IMR-90 (cell line): ENCODE results near the gene PAPSS2. TPM values are rescaled to one million over a fixed set of nuclear protein-coding genes. Genes with fewer than 3 reads are reported as not detected.

Experiments
- ATAC-seq: fragments of 200-7000 bp; cut with Tn5 transposase; 2 replicates; pipeline ENCODE4 v1.9.1; 2020; ENCODE audit warnings: low read depth, mild to moderate bottlenecking, moderate library complexity
- BruUV-seq: library from RNA; stranded (reverse); fragments of 400-500 nt; replicated peaks from 2 replicates; lab custom pipeline; 2021; lab: Mats Ljungman, UMichigan
- CTCF ChIA-PET: fragments of 300-600 bp; formaldehyde crosslinking; extraction: SDS; loops from one replicate; lab custom pipeline; 2021; ENCODE audit warnings: antibody characterized with exemption; lab: Yijun Ruan, JAX
- POLR2A ChIA-PET: fragments of 300-600 bp; sonication (Branson Sonifier 250); formaldehyde crosslinking; loops from one replicate; lab custom pipeline; 2022; ENCODE audit warnings: antibody characterized with exemption; ENCODE audit not compliant: unreplicated experiment; lab: Charles Lee
- DNase-seq: peaks from one replicate; pipeline ENCODE4 v3.0.0; 2013
- H2AFZ ChIP-seq: replicated peaks from 2 replicates; pipeline ENCODE3; 2013; ENCODE audit warnings: low read length, mild to moderate bottlenecking; ENCODE audit not compliant: poor library complexity
- H2AK5ac ChIP-seq: 2 replicates; pipeline ENCODE4 v1.6.1; 2013; ENCODE audit warnings: low read depth, low read length, inconsistent platforms
- H2AK9ac ChIP-seq: replicated peaks from 2 replicates; pipeline ENCODE3; 2013; ENCODE audit warnings: mild to moderate bottlenecking, low read depth, low read length, moderate library complexity; ENCODE audit not compliant: poor library complexity
- H2BK120ac ChIP-seq: 2 replicates; pipeline ENCODE4 v1.6.1; 2013; ENCODE audit warnings: low read depth, low read length, inconsistent platforms
- H2BK15ac ChIP-seq: 3 replicates; pipeline ENCODE4 v1.6.1; 2013; ENCODE audit warnings: low read depth, low read length, inconsistent platforms
- H2BK20ac ChIP-seq: 2 replicates; pipeline ENCODE4 v1.6.1; 2013; ENCODE audit warnings: low read depth, mild to moderate bottlenecking, inconsistent platforms, low read length, moderate library complexity
- H2BK5ac ChIP-seq: 2 replicates; pipeline ENCODE4 v1.6.1; 2013; ENCODE audit warnings: mild to moderate bottlenecking, low read depth, low read length, inconsistent platforms; ENCODE audit not compliant: poor library complexity, severe bottlenecking
- H3K14ac ChIP-seq: replicated peaks from 2 replicates; pipeline ENCODE4 v1.6.1; 2013; ENCODE audit warnings: low read depth, low read length, inconsistent platforms
- H3K18ac ChIP-seq: 2 replicates; pipeline ENCODE4 v1.6.1; 2013; ENCODE audit warnings: low read depth, low read length, control low read depth
- H3K23ac ChIP-seq: 2 replicates; pipeline ENCODE4 v1.6.1; 2013; ENCODE audit warnings: low read depth, low read length, inconsistent platforms
- H3K27ac ChIP-seq: 2 replicates; pipeline ENCODE4 v1.5.1; 2013; ENCODE audit warnings: mild to moderate bottlenecking, control low read depth, low read length; ENCODE audit not compliant: insufficient read depth
- H3K27me3 ChIP-seq: 2 replicates; pipeline ENCODE4 v1.6.1; 2013; ENCODE audit warnings: low read length; ENCODE audit not compliant: control insufficient read depth, insufficient read depth
- H3K36me3 ChIP-seq: 2 replicates; pipeline ENCODE4 v1.6.1; 2013; ENCODE audit warnings: low read length, mixed read lengths; ENCODE audit not compliant: control insufficient read depth, insufficient read depth
- H3K4ac ChIP-seq: 2 replicates; pipeline ENCODE4 v1.6.1; 2013; ENCODE audit warnings: low read depth, low read length, inconsistent platforms
- H3K4me1 ChIP-seq: 2 replicates; pipeline ENCODE4 v1.6.1; 2013; ENCODE audit warnings: low read length, mixed read lengths; ENCODE audit not compliant: control insufficient read depth, insufficient read depth
- H3K4me2 ChIP-seq: 2 replicates; pipeline ENCODE4 v1.6.1; 2013; ENCODE audit warnings: low read depth, mild to moderate bottlenecking, control low read depth, low read length, moderate library complexity
- H3K4me3 ChIP-seq: 2 replicates; pipeline ENCODE4 v1.5.1; 2013; ENCODE audit warnings: low read depth, mild to moderate bottlenecking, control low read depth, low read length, moderate library complexity; ENCODE audit not compliant: insufficient read depth
- H3K56ac ChIP-seq: 2 replicates; pipeline ENCODE4 v1.6.1; 2013; ENCODE audit warnings: low read length, inconsistent platforms; ENCODE audit not compliant: insufficient read depth; ENCODE audit errors: extremely low read depth
- H3K79me1 ChIP-seq, 2 experiments: 2 replicates each; pipeline ENCODE4 v1.6.1; 2013; ENCODE audit warnings: low read length in 2 of 2, inconsistent platforms in 1 of 2, low read depth in 1 of 2
- H3K9ac ChIP-seq: 2 replicates; pipeline ENCODE4 v1.6.1; 2013; ENCODE audit warnings: low read depth, low read length, control low read depth
- H3K9me1 ChIP-seq: 2 replicates; pipeline ENCODE4 v1.6.1; 2013; ENCODE audit warnings: low read length, inconsistent platforms; ENCODE audit not compliant: insufficient read depth
- H3K9me3 ChIP-seq: 2 replicates; pipeline ENCODE4 v1.6.1; 2013; ENCODE audit warnings: low read length; ENCODE audit not compliant: control insufficient read depth, insufficient read depth
- H4K20me1 ChIP-seq: 2 replicates; pipeline ENCODE4 v1.6.1; 2013; ENCODE audit warnings: low read length, inconsistent platforms; ENCODE audit not compliant: insufficient read depth
- H4K5ac ChIP-seq: 2 replicates; pipeline ENCODE4 v1.6.1; 2013; ENCODE audit warnings: mild to moderate bottlenecking, low read depth, low read length, control low read depth
- H4K8ac ChIP-seq, 2 experiments: 2 replicates each; pipeline ENCODE4 v1.6.1; 2013; ENCODE audit warnings: low read depth in 2 of 2, low read length in 2 of 2, control low read depth in 1 of 2, inconsistent platforms in 1 of 2
- H4K91ac ChIP-seq: 2 replicates; pipeline ENCODE4 v1.6.1; 2013; ENCODE audit warnings: low read depth, low read length, inconsistent platforms; ENCODE audit not compliant: insufficient read depth
- POLR2A ChIP-seq: IDR thresholded peaks from 2 replicates; pipeline ENCODE4 v1.6.1; 2012; ENCODE audit warnings: mild to moderate bottlenecking, low read depth, low read length
- WGBS, 2 experiments: methylation state at CpG; one replicate each; pipeline versions ENCODE4 v1.1.5 to v1.1.7; 2013; ENCODE audit warnings: missing lambda C conversion rate in 2 of 2; ENCODE audit not compliant: insufficient read length in 1 of 2; ENCODE audit errors: extremely low coverage in 2 of 2; 5-methylcytosine and 5-hydroxymethylcytosine counted together
- dilution Hi-C: fragments of 300-500 bp; cut with HindIII; formaldehyde crosslinking; loops from one replicate; pipeline ENCODE4 v1.14.3; 2018; ENCODE audit warnings: low sequenced_read_pairs; ENCODE audit not compliant: unreplicated experiment
- in situ Hi-C: fragments of 300-500 bp; cut with MboI; formaldehyde crosslinking; loops from 3 replicates; pipeline ENCODE4 v1.14.3; 2019; ENCODE audit warnings: low sequenced_read_pairs, inconsistent platforms, mixed read lengths
- intact Hi-C: fragments of 100-400 bp; cut with micrococcal nuclease; formaldehyde crosslinking; loops from 2 replicates; pipeline ENCODE4 v1.10.0; 2022
- polyA plus RNA-seq, 3 experiments: library from polyadenylated mRNA; depleted of rRNA; stranded (reverse); fragments of >200 nt; gene quantifications; 2 replicates each; pipeline ENCODE4 v1.2.3, GENCODE V29; 2012; ENCODE audit warnings: low replicate concordance in 1 of 3
- total RNA-seq: library from RNA; depleted of rRNA; stranded (reverse); fragments of >200 nt; gene quantifications from 2 replicates; pipeline ENCODE4 v1.2.3, GENCODE V29; 2012
- TF ChIP-seq, protein P1 (sequence below): conservative IDR thresholded peaks from 2 replicates; pipeline ENCODE4 v1.5.1; 2012; ENCODE audit warnings: mild to moderate bottlenecking, low read depth, low read length, improper control_type of control experiment

The PAPSS2 gene
- total and polyA plus RNA-seq, 2 of the 4 experiments (the other 2 are of a cell fraction): 55.0 to 63.3 TPM

DNA sequence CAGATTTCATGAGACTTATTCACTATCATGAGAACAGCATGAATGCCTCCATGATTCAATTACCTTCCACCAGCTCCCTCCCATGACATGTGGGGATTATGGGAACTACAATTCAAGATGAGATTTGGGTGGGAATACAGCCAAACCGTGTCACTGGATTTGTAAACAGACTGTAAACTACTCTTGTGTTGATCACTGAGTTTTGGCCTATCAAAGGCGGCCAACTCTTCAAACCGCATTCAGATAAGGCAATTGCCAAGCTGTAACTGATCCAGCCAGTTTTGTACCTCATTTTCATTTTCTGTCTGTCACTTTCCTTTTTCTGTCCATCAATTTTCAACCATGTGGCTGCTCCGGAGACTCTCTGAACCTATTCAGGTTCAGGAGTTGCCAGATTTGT lies 27.2 kb upstream of the PAPSS2 start:
- TF ChIP-seq POLR2A: no peak
- TF ChIP-seq, protein P1, sequence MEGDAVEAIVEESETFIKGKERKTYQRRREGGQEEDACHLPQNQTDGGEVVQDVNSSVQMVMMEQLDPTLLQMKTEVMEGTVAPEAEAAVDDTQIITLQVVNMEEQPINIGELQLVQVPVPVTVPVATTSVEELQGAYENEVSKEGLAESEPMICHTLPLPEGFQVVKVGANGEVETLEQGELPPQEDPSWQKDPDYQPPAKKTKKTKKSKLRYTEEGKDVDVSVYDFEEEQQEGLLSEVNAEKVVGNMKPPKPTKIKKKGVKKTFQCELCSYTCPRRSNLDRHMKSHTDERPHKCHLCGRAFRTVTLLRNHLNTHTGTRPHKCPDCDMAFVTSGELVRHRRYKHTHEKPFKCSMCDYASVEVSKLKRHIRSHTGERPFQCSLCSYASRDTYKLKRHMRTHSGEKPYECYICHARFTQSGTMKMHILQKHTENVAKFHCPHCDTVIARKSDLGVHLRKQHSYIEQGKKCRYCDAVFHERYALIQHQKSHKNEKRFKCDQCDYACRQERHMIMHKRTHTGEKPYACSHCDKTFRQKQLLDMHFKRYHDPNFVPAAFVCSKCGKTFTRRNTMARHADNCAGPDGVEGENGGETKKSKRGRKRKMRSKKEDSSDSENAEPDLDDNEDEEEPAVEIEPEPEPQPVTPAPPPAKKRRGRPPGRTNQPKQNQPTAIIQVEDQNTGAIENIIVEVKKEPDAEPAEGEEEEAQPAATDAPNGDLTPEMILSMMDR: no peak
- Histone ChIP-seq H2BK120ac (no peak overlapping the region), H4K91ac (no peak overlapping the region), H3K9me3 (no peaks in the 10 kb centered on the region), H2BK5ac (no peak overlapping the region), H2BK15ac (no peak overlapping the region), H3K18ac (no peak overlapping the region), H3K79me1 (no peaks in the 10 kb centered on the region), H2AK9ac (no peak overlapping the region), H3K56ac (no peak overlapping the region), H3K4me3 (no peak overlapping the region), H4K20me1 (no peaks in the 10 kb centered on the region), H3K4me2 (no peak overlapping the region), H3K27me3 (no peaks in the 10 kb centered on the region), H2AFZ (no peak overlapping the region), H2BK20ac (no peak overlapping the region), H3K14ac (no peak overlapping the region), H3K36me3 (no peaks in the 10 kb centered on the region), H3K9me1 (peaks cover 5% of the 10 kb centered on the region; the same call in 1 of the 2 replicates), H2AK5ac (no peak overlapping the region), H3K23ac (no peak overlapping the region), H3K4me1 (peaks cover 6% of the 10 kb centered on the region; the same call in 1 of the 2 replicates), H4K8ac (no peak overlapping the region), H4K5ac (no peak overlapping the region), H3K4ac (no peak overlapping the region), H3K9ac (no peak overlapping the region), H3K27ac (no peak overlapping the region)
- BruUV-seq: no TSS peak
- dilution Hi-C loops (no loop called here), intact Hi-C loops (no loop called here), in situ Hi-C loops (no loop called here)
- no peak for DNase-seq
- POLR2A ChIA-PET: no interaction called here
- no peak for ATAC-seq
- 33% methylated on average over 1 of the region's 4 CpGs; no CpG with 5 or more reads in 1 of the 2 experiments for WGBS, 2 experiments
- CTCF ChIA-PET: no interaction called here
